Mucosa of rectum (tissue), 2 donors: ENCODE results near the gene MAMLD1.

Experiments used
- H3K27ac ChIP-seq, 2 donors: one replicate each; pipeline ENCODE4 v1.7.0; 2013; ENCODE audit warnings: inconsistent platforms in 2 of 2, low read depth in 2 of 2, low read length in 2 of 2
- H3K27me3 ChIP-seq, 2 donors: one replicate each; pipeline ENCODE4 v1.7.0; 2013; ENCODE audit warnings: low read length in 2 of 2; ENCODE audit not compliant: control insufficient read depth in 2 of 2, insufficient read depth in 2 of 2
- H3K36me3 ChIP-seq, 2 donors: one replicate each; pipeline ENCODE4 v1.7.0; 2013; ENCODE audit warnings: low read length in 2 of 2; ENCODE audit not compliant: control insufficient read depth in 2 of 2, insufficient read depth in 2 of 2
- H3K4me1 ChIP-seq, 2 donors: one replicate each; pipeline ENCODE4 v1.7.0; 2013; ENCODE audit warnings: low read length in 2 of 2, mild to moderate bottlenecking in 1 of 2; ENCODE audit not compliant: control insufficient read depth in 2 of 2, insufficient read depth in 2 of 2
- H3K4me3 ChIP-seq, 2 donors: one replicate each; pipeline ENCODE4 v1.7.0; 2013; ENCODE audit warnings: low read length in 2 of 2
- H3K9ac ChIP-seq, 2 donors: one replicate each; pipeline ENCODE4 v1.7.0; 2013; ENCODE audit warnings: low read length in 2 of 2, low read depth in 1 of 2, mild to moderate bottlenecking in 1 of 2
- H3K9me3 ChIP-seq, 2 donors: one replicate each; pipeline ENCODE4 v1.7.0; 2013; ENCODE audit warnings: low read length in 2 of 2; ENCODE audit not compliant: control insufficient read depth in 2 of 2
- donor health status: healthy.
- donor health status: Normal muscosa, but diverticular disease.

The MAMLD1 gene

DNA sequence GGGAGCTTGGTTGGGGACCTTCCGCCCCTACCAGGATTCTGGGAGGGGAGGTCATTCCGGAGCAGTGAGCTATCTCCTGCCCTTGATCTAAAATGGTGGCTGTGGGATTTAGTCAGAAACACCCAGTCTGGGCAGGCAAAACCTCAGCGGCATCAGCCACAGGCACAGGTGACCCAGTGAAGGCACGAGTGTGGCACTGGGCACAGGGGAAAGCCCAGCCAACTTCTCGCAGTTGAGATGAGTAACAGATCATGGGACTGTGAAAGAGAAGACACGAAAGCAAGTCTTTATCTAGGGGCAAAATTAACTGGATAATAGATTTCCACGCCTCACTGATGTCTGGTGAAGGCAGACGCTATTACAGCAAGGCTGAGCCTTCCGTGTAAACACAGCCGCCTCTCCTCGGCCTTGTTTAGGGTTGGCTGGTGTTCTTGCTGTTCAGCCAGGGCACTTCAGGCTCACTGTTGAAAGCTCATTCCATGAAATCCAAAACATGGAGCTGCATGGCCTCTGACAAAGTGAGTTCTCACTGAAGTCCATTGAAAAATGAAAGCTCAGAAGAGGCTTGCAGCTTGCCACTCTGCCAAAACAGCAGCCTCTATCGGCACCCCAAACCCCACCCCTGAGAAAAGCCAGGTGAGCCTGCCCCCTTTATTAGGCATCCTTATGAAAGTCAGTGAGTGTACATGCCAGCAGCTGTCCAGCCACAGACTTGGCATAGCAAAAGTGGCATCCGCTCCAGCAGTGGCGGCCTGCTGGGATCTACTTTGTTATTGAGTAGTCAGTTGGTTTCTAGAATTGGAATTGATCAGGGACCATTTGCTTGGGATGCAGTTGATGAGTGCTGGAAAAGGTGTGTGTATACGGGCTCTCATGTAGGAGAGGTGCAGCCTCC, 103.0 kb downstream of the MAMLD1 start:
- H3K4me3 ChIP-seq = no peak overlapping the region
- H3K9me3 ChIP-seq = no peaks in the 10 kb centered on the region
- H3K27me3 ChIP-seq = peaks cover 0 to 3% of the 10 kb centered on the region in 2 donors
- H3K27ac ChIP-seq = no peak overlapping the region
- H3K9ac ChIP-seq = no peak overlapping the region
- no peaks in the 10 kb centered on the region for H3K36me3 ChIP-seq
- H3K4me1 ChIP-seq = no peaks in the 10 kb centered on the region

DNA sequence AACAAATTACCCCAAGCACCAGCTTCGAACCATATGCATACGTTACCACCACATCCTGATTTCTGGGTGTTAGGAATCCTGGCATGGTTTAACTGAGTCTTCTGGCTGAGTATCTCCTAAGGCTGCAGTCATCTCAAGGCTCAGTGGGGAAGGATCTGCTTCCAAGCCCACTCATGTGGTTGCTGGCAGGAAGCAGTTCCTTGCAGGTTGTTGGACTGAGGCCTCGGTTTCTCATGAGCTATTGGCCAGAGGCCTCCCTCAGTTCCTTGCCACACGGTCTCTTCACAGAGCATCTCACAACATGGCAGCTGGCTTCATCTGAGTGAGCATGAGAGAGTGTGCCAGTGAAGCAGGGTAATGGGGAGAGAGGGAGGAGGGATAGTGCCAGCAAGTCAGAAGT, 109.2 kb downstream of the MAMLD1 start:
- Histone ChIP-seq H3K4me1 (no peaks in the 10 kb centered on the region), H3K36me3 (no peaks in the 10 kb centered on the region), H3K9me3 (no peaks in the 10 kb centered on the region), H3K9ac (no peak overlapping the region), H3K27ac (no peak overlapping the region), H3K4me3 (no peak overlapping the region), H3K27me3 (peaks cover 0 to under 1% of the 10 kb centered on the region in 2 donors)

DNA sequence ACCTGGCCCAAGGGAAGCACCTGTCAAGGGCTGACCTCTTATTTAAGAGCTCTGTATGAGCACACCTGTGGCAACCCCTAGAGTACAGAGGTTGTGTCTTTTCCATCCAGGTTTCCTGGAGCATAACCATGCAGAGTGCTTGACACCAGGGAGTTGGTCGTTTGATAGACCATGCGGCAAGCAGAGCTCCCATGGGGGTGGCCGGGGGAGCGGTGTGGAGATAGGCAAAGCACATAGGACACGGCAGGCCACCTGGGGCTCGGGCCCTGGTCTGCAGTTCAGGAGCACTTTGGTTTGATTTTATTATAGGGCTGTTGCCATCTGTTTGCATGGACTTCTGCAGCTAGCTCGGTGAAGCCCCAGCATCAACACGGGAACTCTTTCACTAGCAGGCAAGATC, 110.3 kb downstream of the MAMLD1 start:
- Histone ChIP-seq H3K27me3 (no peaks in the 10 kb centered on the region), H3K9ac (no peak overlapping the region), H3K36me3 (no peaks in the 10 kb centered on the region), H3K27ac (no peak overlapping the region), H3K9me3 (no peaks in the 10 kb centered on the region), H3K4me3 (no peak overlapping the region), H3K4me1 (no peaks in the 10 kb centered on the region)

DNA sequence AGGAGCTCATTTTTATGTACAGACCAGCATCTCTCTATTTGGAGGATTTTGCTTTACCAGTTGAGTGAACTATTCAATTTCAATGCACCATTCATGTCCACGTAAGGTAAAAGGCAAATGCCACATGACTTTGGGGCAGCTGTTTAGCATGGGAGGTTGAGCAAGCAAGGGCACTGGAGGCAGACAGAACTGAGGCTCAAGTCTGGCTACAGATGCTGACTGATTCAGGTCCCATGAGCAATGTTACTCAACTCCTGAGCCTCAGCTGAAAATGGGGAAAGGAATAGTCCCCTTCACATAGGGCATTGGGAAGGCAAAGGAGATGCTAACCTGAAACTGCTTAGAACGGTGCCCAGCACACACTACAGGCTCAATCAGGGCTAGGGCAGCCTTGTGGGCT, 112.3 kb downstream of the MAMLD1 start:
- H3K9me3 ChIP-seq = no peaks in the 10 kb centered on the region

DNA sequence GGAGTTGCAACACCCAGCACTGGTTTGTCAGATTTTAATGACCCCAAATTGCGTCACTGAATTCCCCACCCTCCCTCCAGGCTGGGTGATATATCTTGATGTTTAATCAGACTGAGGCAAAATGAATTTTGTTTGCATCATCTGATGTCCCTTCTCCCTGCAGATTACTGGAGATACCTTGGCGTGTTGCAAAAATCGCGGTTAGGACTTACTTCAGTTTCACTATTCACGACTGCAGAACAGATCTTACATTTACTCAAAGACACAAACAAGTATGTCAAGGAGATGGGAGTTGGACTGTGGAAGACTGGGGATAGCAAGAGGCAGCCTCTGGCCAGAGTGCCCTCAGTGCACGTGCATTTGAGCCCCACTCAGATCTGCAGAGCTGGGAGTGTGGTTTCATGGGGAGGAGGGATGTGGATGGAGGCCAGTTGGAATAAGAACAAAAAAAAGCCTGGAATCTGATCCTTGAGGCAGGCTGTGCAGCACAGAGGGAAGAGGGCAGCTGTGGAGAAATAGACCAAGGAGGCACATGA, 113.1 kb downstream of the MAMLD1 start:
- H3K9ac ChIP-seq = no peak overlapping the region
- no peaks in the 10 kb centered on the region for H3K36me3 ChIP-seq
- no peak overlapping the region for H3K27ac ChIP-seq

More for the DNA sequence above, 112.3 kb downstream of the MAMLD1 start:
- no peaks in the 10 kb centered on the region for H3K4me1 ChIP-seq
- H3K27ac ChIP-seq = no peak overlapping the region
- no peak overlapping the region for H3K4me3 ChIP-seq
- peaks cover 0 to 3% of the 10 kb centered on the region in 2 donors for H3K27me3 ChIP-seq
- no peak overlapping the region for H3K9ac ChIP-seq
- no peaks in the 10 kb centered on the region for H3K36me3 ChIP-seq

DNA sequence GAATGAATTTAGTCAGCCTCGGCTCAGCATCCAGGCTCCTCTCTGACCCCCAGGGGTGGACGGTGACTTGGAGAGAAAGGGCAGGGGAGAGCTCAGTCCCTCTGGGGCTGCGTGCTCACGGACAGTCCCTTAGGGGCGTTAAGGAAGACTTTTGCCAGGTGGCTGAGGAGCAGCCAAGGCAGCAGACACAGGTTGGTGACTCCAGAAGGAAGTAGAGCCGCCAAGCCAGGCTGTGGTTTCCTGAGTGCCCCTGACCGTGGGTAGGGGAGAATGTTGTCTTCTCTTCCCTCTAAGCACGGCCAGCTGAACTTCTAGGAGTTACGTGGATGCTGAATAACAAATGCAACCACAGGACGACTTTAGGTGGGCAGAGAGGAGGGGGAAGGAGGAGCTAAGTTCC, 114.3 kb downstream of the MAMLD1 start:
- Histone ChIP-seq H3K27ac (no peak overlapping the region), H3K4me3 (no peak overlapping the region), H3K9ac (no peak overlapping the region), H3K9me3 (no peaks in the 10 kb centered on the region), H3K4me1 (no peaks in the 10 kb centered on the region), H3K27me3 (peaks cover 0 to 3% of the 10 kb centered on the region in 2 donors), H3K36me3 (no peaks in the 10 kb centered on the region)

More for the DNA sequence above, 113.1 kb downstream of the MAMLD1 start:
- Histone ChIP-seq H3K4me3 (no peak overlapping the region), H3K4me1 (no peaks in the 10 kb centered on the region), H3K9me3 (no peaks in the 10 kb centered on the region), H3K27me3 (peaks cover 0 to 3% of the 10 kb centered on the region in 2 donors)

DNA sequence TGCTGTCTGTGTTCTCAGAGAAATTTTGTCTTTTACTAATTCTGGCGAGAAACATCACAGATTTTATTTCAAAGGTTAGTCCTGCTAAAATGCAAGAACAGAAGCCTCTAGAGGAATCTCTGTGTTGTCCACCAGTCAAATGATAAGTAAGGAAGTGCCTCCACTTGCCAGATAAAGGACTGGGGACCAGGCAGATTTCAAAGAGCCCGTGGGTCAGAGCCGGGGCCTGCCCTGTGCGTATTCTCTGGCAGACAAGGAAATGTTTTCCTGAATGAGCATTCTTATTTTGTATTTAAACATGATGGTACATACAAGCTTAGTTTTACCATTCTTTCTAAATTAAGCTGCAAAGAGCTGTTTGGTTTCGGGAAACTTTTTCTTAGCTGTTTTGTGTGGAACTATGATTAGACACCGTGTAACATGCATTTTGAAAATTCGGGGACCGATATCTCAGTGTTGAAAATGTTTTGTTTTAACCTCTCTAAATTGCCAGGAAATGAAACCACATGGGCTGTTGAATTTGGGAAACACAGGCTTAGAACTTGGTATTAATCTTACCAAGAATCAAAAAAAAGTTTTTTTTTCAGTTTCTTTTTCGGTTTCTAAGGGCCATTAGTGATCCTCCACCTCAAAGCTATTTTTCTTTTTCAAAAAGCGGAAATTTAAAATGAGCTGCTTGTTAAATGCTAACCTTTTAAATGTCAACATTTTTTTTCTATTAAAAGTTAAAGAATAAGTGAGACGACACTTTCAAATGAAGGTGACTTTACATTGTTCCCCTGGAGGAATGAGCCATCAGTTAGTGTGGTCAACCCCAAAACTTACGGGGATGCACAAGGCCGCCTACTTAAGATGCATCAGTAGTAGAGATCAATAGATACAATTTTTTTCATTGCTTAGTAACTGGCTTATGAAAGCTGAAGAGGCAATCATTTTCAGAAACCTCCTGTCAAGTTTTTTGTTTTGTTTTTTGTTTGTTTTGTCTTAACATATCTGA, 115.7 kb downstream of the MAMLD1 start:
- peak overlapping the region in 1 of 2 donors; percentile 27 for H3K27ac ChIP-seq
- H3K4me1 ChIP-seq = no peaks in the 10 kb centered on the region
- no peaks in the 10 kb centered on the region for H3K36me3 ChIP-seq
- no peaks in the 10 kb centered on the region for H3K9me3 ChIP-seq
- no peak overlapping the region for H3K9ac ChIP-seq
- no peak overlapping the region for H3K4me3 ChIP-seq
- H3K27me3 ChIP-seq = peaks cover 0 to 3% of the 10 kb centered on the region in 2 donors

DNA sequence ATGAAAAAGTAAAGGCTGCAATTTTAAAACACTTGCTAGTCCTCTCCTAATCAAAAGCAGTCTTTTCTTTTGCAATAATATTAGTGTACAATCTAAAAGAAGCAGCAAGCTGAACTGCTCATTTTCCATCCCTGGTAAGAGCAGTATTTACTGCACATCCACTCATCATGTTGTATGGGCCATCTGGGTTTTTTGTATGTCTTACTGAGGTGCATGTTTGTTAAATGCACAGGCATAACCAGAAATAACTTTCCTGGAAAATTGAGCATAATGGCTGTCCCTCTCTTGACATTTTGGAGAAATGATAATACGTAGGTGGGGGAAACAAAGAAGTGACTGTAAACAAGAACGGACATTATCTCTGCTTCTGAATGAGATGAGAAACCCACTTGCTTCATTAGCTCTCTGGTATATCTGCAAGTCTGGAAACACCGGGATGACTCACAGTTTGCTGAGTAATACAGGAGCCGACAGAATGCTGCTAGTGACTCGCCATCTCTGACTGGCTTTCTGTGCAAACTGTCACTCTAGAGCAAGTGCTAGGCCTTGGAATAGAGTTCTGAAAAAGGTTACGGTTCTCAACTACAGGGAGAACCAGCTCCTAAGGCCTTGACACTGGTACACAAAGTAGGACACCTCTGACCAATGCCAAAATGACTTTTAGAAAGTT, 119.6 kb downstream of the MAMLD1 start:
- H3K36me3 ChIP-seq = no peaks in the 10 kb centered on the region
- H3K27me3 ChIP-seq = peaks cover 3% of the 10 kb centered on the region in 2 donors
- H3K4me1 ChIP-seq = no peaks in the 10 kb centered on the region
- no peaks in the 10 kb centered on the region for H3K9me3 ChIP-seq
- no peak overlapping the region for H3K4me3 ChIP-seq
- no peak overlapping the region for H3K27ac ChIP-seq
- H3K9ac ChIP-seq = no peak overlapping the region

DNA sequence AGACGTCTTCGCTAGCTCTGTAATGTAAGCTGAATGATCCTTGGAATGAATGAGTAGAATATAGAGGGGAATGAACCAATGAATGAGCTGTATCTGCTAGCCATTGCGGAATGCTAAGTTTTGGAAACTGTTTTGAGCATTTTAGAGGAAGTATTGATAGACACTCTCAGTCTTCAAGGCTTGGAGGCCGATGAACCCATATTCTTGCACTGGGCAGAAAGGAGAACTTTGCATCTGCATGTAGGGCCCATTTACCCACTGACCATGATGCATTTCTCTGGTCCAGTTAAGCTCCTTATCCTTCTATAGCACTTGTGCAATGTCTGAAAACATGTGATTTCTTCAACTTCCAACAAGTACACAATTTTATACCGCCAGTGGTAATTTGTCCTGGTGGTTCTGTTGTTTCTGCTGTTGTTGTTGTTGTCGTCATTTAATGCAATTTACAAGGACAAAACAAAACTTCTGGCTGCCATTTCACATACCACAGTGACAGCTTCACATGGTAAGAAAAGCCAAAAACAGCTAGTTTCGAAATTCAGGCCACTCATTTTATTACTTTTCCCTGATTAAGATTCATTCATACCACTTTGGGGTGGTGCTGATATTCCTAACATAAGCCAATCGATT, 120.4 kb downstream of the MAMLD1 start:
- Histone ChIP-seq H3K4me1 (no peaks in the 10 kb centered on the region), H3K9me3 (no peaks in the 10 kb centered on the region), H3K27me3 (peaks cover 3 to 5% of the 10 kb centered on the region in 2 donors), H3K36me3 (no peaks in the 10 kb centered on the region), H3K9ac (no peak overlapping the region), H3K27ac (no peak overlapping the region), H3K4me3 (no peak overlapping the region)
